HepG2 (cell line): ENCODE results near the gene SUOX. TPM values are rescaled to one million over a fixed set of nuclear protein-coding genes. Genes with fewer than 3 reads are reported as not detected.

ENCODE experiments used
- CREBL2 ChIP-seq: sonication (generic); formaldehyde crosslinking; IDR thresholded peaks from 2 replicates; pipeline ENCODE4 v1.8.1; 2023; ENCODE audit warnings: missing genetic modification reagents, mild to moderate bottlenecking, borderline replicate concordance
- DNMT3B ChIP-seq: conservative IDR thresholded peaks from 2 replicates; pipeline ENCODE4 v1.6.1; 2016; ENCODE audit warnings: missing biosample characterization, control low read depth
- FIP1L1 ChIP-seq: fragments of 200-400 bp; formaldehyde crosslinking; IDR thresholded peaks from 2 replicates; pipeline ENCODE4 v1.6.1; 2018; ENCODE audit warnings: low read depth, mild to moderate bottlenecking, low read length, moderate library complexity, borderline replicate concordance; ENCODE audit not compliant: insufficient read depth
- GABPB1 ChIP-seq: IDR thresholded peaks from 2 replicates; pipeline ENCODE4 v1.6.1; 2016; ENCODE audit warnings: mild to moderate bottlenecking, missing genetic modification reagents, moderate library complexity, missing compliant biosample characterization
- HMGXB3 ChIP-seq: sonication (generic); formaldehyde crosslinking; IDR thresholded peaks from 2 replicates; pipeline ENCODE4 v1.4.0; 2020; ENCODE audit warnings: missing genetic modification reagents, borderline replicate concordance
- MBNL3 ChIP-seq: fragments of 250-450 bp; sonication (Bioruptor Pico); conservative IDR thresholded peaks from 2 replicates; pipeline ENCODE4 v1.8.0; 2022; ENCODE audit warnings: mild to moderate bottlenecking, inconsistent platforms
- NCOA5 ChIP-seq: sonication (generic); formaldehyde crosslinking; IDR thresholded peaks from 2 replicates; pipeline ENCODE4 v1.4.0; 2020; ENCODE audit warnings: missing genetic modification reagents
- SRSF4 ChIP-seq: fragments of 200-400 bp; formaldehyde crosslinking; IDR thresholded peaks from one replicate; pipeline ENCODE4 v1.6.1; 2018; ENCODE audit warnings: mild to moderate bottlenecking, low read depth, low read length, moderate library complexity; ENCODE audit not compliant: poor library complexity, severe bottlenecking
- ZFP82 ChIP-seq: sonication (generic); formaldehyde crosslinking; IDR thresholded peaks from 2 replicates; pipeline ENCODE4 v1.5.1; 2020; ENCODE audit warnings: mild to moderate bottlenecking, missing genetic modification reagents, borderline replicate concordance
- ZNF431 ChIP-seq: sonication (generic); formaldehyde crosslinking; IDR thresholded peaks from 2 replicates; pipeline ENCODE4 v1.9.0; 2022; ENCODE audit warnings: missing genetic modification reagents, low read depth, mild to moderate bottlenecking, borderline replicate concordance
- ZNF629 ChIP-seq: sonication (generic); formaldehyde crosslinking; conservative IDR thresholded peaks from 2 replicates; pipeline ENCODE4 v1.5.0; 2020; ENCODE audit warnings: missing genetic modification reagents
- polyA plus RNA-seq, 8 experiments: library from polyadenylated mRNA; depleted of rRNA in 3 of 8; stranded (reverse) in 7 of 8; unstranded in 1 of 8; fragments of >200 nt; fragmentation: Illumina TruSeq in 4 of 8; extraction: Trizol in 4 of 8; gene quantifications; 2 replicates each; pipeline versions ENCODE4 v1.2.1 to v1.2.3, GENCODE V29; 2011 to 2016; ENCODE audit warnings: low read depth in 4 of 8, missing spikeins in 1 of 8, mixed read lengths in 1 of 8; ENCODE audit not compliant: insufficient read depth in 1 of 8
- total RNA-seq, 5 experiments: library from RNA; depleted of rRNA; stranded (reverse); fragments of >200 nt; fragmentation: Illumina TruSeq; extraction: Trizol; gene quantifications; 2 replicates each; pipeline ENCODE4 v1.2.3, GENCODE V29; 2016; ENCODE audit warnings: low read depth in 1 of 5
- TF ChIP-seq, protein P1 (sequence below): sonication (generic); formaldehyde crosslinking; IDR thresholded peaks from 2 replicates; pipeline ENCODE4 v1.4.0; 2020; ENCODE audit warnings: missing genetic modification reagents
- TF ChIP-seq, protein P2 (sequence below): sonication (generic); formaldehyde crosslinking; IDR thresholded peaks from 2 replicates; pipeline ENCODE4 v1.8.0; 2022; ENCODE audit warnings: mild to moderate bottlenecking, missing genetic modification reagents; ENCODE audit not compliant: insufficient replicate concordance

SUOX gene
- total and polyA plus RNA-seq, 2 of the 13 experiments (the other 11 are each of a cell fraction or from before 2014, with no cell fraction given), result 23.9 to 25.9 TPM

- TF ChIP-seq, protein P1, sequence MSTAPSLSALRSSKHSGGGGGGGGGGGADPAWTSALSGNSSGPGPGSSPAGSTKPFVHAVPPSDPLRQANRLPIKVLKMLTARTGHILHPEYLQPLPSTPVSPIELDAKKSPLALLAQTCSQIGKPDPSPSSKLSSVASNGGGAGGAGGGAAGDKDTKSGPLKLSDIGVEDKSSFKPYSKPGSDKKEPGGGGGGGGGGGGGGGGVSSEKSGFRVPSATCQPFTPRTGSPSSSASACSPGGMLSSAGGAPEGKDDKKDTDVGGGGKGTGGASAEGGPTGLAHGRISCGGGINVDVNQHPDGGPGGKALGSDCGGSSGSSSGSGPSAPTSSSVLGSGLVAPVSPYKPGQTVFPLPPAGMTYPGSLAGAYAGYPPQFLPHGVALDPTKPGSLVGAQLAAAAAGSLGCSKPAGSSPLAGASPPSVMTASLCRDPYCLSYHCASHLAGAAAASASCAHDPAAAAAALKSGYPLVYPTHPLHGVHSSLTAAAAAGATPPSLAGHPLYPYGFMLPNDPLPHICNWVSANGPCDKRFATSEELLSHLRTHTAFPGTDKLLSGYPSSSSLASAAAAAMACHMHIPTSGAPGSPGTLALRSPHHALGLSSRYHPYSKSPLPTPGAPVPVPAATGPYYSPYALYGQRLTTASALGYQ (CRISPR knock-in tag), result peak; percentile 89
- TF ChIP-seq SRSF4, result no peak
- 0 out of 2 replicates have a peak, but pooled peaks have one; percentile 55 for TF ChIP-seq CREBL2 (CRISPR knock-in tag)
- no peak for TF ChIP-seq ZFP82 (CRISPR knock-in tag)
- TF ChIP-seq DNMT3B (CRISPR knock-in tag), result no peak; the same call in 1 of the 2 replicates
- TF ChIP-seq MBNL3 (CRISPR knock-in tag), result peak; percentile 89; the same call in 1 of the 2 replicates
- TF ChIP-seq NCOA5 (CRISPR knock-in tag), result no peak
- peak; percentile 52 for TF ChIP-seq ZNF629 (CRISPR knock-in tag)
- TF ChIP-seq, protein P2, sequence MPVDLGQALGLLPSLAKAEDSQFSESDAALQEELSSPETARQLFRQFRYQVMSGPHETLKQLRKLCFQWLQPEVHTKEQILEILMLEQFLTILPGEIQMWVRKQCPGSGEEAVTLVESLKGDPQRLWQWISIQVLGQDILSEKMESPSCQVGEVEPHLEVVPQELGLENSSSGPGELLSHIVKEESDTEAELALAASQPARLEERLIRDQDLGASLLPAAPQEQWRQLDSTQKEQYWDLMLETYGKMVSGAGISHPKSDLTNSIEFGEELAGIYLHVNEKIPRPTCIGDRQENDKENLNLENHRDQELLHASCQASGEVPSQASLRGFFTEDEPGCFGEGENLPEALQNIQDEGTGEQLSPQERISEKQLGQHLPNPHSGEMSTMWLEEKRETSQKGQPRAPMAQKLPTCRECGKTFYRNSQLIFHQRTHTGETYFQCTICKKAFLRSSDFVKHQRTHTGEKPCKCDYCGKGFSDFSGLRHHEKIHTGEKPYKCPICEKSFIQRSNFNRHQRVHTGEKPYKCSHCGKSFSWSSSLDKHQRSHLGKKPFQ (CRISPR knock-in tag), result no peak
- TF ChIP-seq GABPB1 (CRISPR knock-in tag), result peak; percentile 97
- TF ChIP-seq HMGXB3 (CRISPR knock-in tag), result peak; percentile 99
- no peak; the same call in 1 of the 2 replicates for TF ChIP-seq ZNF431 (CRISPR knock-in tag)
- TF ChIP-seq FIP1L1, result no peak
Observed at GRCh38 chr12:56041552-56042429, 44.7 kb downstream of the SUOX start, which contains the start of gene RPS26 (continued).
